Measurements from ENCODE around the gene ITGA2.

- TF ChIP-seq, protein P1, sequence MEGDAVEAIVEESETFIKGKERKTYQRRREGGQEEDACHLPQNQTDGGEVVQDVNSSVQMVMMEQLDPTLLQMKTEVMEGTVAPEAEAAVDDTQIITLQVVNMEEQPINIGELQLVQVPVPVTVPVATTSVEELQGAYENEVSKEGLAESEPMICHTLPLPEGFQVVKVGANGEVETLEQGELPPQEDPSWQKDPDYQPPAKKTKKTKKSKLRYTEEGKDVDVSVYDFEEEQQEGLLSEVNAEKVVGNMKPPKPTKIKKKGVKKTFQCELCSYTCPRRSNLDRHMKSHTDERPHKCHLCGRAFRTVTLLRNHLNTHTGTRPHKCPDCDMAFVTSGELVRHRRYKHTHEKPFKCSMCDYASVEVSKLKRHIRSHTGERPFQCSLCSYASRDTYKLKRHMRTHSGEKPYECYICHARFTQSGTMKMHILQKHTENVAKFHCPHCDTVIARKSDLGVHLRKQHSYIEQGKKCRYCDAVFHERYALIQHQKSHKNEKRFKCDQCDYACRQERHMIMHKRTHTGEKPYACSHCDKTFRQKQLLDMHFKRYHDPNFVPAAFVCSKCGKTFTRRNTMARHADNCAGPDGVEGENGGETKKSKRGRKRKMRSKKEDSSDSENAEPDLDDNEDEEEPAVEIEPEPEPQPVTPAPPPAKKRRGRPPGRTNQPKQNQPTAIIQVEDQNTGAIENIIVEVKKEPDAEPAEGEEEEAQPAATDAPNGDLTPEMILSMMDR (conservative IDR thresholded peaks at IDR 0.05; ENCODE audit: low read depth, low read length) = no peak
- no peak for TF ChIP-seq EZH2 (IDR thresholded peaks at IDR 0.05; ENCODE audit: borderline replicate concordance, low read depth, low read length, poor library complexity, severe bottlenecking)
Measured at GRCh38 chr5:53090229-53090628, 101.1 kb downstream of the ITGA2 start.
